Heart left ventricle (tissue), 13 donors: ENCODE measurements around the gene FAM53B.
"Not testable (repeated sequence)": the region's sequence is repeated elsewhere in the genome, so short reads cannot be mapped to it uniquely, and the experiment has no call there.

Experiments
- POLR2A ChIP-seq, 2 donors: fragments of 450-650 bp; IDR thresholded peaks; one replicate each; pipeline ENCODE4 v1.6.1; 2017; ENCODE audit warnings: antibody characterized with exemption in 2 of 2, mild to moderate bottlenecking in 2 of 2, moderate library complexity in 2 of 2
- TF ChIP-seq, protein P1 (sequence below), 12 donors: fragments of 200-600 bp; sonication (generic) in 4 of 12; IDR thresholded peaks; one replicate each; pipeline versions ENCODE4 v1.5.0 to v1.8.0; 2018 to 2022; ENCODE audit warnings: antibody characterized with exemption in 12 of 12, mild to moderate bottlenecking in 5 of 12
- donor health status: ischemic (EF 13 %, LVEDD 7.1; RV severe dilation, severe dysfunction).
- donor health status: DM: no; HTN: yes; CAD: no.
- donor health status: DM: no; HTN: no; CAD: no.
- donor health status: ischemic (EF 25% LVEDD 6.9; RV normal size, moderate dysfunction).
- donor health status: ischemic (EF 25% LVEDD 5.7; RV mildly dilated, moderate dysfunction).
- donor health status: ischemic (EF 35%, LVEDD 5.7; RV mildly dilated, moderate dysfunction).
- donor health status: nonischemic (EF 11% LVEDD 7.7; RV severe dilation, severe dysfunction).
- donor health status: DM: yes; HTN: yes; CAD: no.
- donor health status: PGD.
- donor health status: ischemic (EF 29% LVEDD 5.4; RV normal size, mild dysfunction).
- donor health status: nonischemic (EF 23%, LVEDD 6.1; RV moderate dilation, normal function).

DNA sequence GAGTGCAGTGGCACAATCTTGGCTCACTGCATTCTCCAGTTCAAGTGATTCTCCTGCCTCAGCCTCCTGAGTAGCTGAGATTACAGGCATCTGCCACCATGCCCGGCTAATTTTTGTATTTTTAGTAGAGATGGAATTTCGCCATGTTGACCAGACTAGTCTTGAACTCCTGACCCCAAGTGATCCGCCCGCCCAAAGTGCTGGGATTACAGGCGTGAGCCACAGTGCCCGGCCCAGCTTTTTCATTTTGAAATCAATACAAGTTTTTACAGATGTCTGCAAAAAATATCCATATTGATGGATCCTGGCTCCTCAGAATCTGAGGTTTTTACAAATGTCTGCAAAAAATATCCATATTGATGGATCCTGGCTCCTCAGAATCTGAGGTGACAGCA lies 155.8 kb downstream of the FAM53B start:
- TF ChIP-seq, protein P1, sequence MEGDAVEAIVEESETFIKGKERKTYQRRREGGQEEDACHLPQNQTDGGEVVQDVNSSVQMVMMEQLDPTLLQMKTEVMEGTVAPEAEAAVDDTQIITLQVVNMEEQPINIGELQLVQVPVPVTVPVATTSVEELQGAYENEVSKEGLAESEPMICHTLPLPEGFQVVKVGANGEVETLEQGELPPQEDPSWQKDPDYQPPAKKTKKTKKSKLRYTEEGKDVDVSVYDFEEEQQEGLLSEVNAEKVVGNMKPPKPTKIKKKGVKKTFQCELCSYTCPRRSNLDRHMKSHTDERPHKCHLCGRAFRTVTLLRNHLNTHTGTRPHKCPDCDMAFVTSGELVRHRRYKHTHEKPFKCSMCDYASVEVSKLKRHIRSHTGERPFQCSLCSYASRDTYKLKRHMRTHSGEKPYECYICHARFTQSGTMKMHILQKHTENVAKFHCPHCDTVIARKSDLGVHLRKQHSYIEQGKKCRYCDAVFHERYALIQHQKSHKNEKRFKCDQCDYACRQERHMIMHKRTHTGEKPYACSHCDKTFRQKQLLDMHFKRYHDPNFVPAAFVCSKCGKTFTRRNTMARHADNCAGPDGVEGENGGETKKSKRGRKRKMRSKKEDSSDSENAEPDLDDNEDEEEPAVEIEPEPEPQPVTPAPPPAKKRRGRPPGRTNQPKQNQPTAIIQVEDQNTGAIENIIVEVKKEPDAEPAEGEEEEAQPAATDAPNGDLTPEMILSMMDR (IDR thresholded peaks at IDR 0.05) = not testable (repeated sequence)
- TF ChIP-seq POLR2A (IDR thresholded peaks at IDR 0.05) = not testable (repeated sequence)
